Erythroblast (primary cell): ENCODE results near the gene MEGF11.

Experiments
- GATA1 ChIP-seq: IDR thresholded peaks from 2 replicates; pipeline ENCODE4 v1.6.1; 2011; ENCODE audit warnings: low read depth, mild to moderate bottlenecking, control low read depth, low read length, moderate library complexity
- POLR2A ChIP-seq: IDR thresholded peaks from 2 replicates; pipeline ENCODE4 v1.6.1; 2011; ENCODE audit warnings: mild to moderate bottlenecking, low read length

DNA sequence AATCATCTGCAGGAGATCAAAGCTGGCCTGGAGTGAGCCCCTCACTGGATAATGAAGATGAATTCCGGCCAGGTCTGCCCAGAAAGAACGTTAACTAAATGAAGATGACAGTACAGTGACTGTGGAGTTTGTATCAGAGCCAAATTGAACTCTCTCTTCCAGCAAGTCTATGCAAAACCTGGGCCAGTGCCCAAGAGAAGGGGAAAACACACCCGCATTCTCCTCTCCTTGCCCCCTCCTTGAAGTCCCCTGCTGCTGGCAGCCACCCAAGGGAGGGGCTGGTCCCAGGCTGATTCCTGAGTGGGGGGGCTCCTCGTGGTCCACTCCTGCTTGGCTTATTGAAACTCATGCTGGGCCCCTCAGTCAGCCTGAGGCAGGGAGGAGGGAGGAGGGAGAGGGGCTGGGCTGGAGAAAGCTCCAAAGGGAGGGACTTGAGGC, 228.5 kb downstream of the MEGF11 start:
- no peak for TF ChIP-seq POLR2A
- no peak for TF ChIP-seq GATA1
